H1 (cell line): ENCODE results near the gene PCCA.

Source experiments
- ATF2 ChIP-seq: IDR thresholded peaks from 2 replicates; pipeline ENCODE4 v1.6.1; 2012; ENCODE audit warnings: low read length, inconsistent platforms
- CBX8 ChIP-seq: fragments of 300-800, 300-1000 bp; sonication (generic); IDR thresholded peaks from 2 replicates; pipeline ENCODE4 v1.7.1; 2016; ENCODE audit warnings: low read depth, low read length, borderline replicate concordance
- RAD21 ChIP-seq, 2 experiments: IDR thresholded peaks in 1 of 2; conservative IDR thresholded peaks in 1 of 2; 2 replicates each; pipeline ENCODE4 v1.6.1; 2011; ENCODE audit warnings: low read depth in 2 of 2, low read length in 2 of 2, improper control_type of control experiment in 1 of 2, inconsistent platforms in 1 of 2, mild to moderate bottlenecking in 1 of 2, moderate library complexity in 1 of 2
- SRF ChIP-seq: IDR thresholded peaks from 2 replicates; pipeline ENCODE4 v1.6.1; 2011; ENCODE audit warnings: mild to moderate bottlenecking, low read depth, low read length, moderate library complexity
- USF2 ChIP-seq: IDR thresholded peaks from 2 replicates; pipeline ENCODE4 v1.6.1; 2011; ENCODE audit warnings: low read length, improper control_type of control experiment
- YY1 ChIP-seq: IDR thresholded peaks from 2 replicates; pipeline ENCODE4 v1.6.1; 2011; ENCODE audit warnings: low read depth, mild to moderate bottlenecking, low read length
- TF ChIP-seq, protein P1 (sequence below), 3 experiments: IDR thresholded peaks; 1 replicate in 2 of 3; 2 replicates in 1 of 3; pipeline versions ENCODE4 v1.5.1 to v1.6.1; 2011; ENCODE audit warnings: low read length in 3 of 3, mild to moderate bottlenecking in 3 of 3, inconsistent platforms in 2 of 3, low read depth in 1 of 3, moderate library complexity in 1 of 3; ENCODE audit not compliant: insufficient read depth in 1 of 3; ENCODE audit errors: control extremely low read depth in 1 of 3

GRCh38 chr13:100561158-100561499 lies 472.2 kb downstream of the PCCA start:
- TF ChIP-seq RAD21 (IDR thresholded peaks at IDR 0.05 in 1 of 2, conservative IDR thresholded peaks at IDR 0.05 in 1 of 2; ENCODE audit: low read depth in 2 of 2, low read length in 2 of 2) = no peak
- TF ChIP-seq CBX8 = no peak
- no peak for TF ChIP-seq ATF2
- TF ChIP-seq, protein P1, sequence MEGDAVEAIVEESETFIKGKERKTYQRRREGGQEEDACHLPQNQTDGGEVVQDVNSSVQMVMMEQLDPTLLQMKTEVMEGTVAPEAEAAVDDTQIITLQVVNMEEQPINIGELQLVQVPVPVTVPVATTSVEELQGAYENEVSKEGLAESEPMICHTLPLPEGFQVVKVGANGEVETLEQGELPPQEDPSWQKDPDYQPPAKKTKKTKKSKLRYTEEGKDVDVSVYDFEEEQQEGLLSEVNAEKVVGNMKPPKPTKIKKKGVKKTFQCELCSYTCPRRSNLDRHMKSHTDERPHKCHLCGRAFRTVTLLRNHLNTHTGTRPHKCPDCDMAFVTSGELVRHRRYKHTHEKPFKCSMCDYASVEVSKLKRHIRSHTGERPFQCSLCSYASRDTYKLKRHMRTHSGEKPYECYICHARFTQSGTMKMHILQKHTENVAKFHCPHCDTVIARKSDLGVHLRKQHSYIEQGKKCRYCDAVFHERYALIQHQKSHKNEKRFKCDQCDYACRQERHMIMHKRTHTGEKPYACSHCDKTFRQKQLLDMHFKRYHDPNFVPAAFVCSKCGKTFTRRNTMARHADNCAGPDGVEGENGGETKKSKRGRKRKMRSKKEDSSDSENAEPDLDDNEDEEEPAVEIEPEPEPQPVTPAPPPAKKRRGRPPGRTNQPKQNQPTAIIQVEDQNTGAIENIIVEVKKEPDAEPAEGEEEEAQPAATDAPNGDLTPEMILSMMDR (IDR thresholded peaks at IDR 0.05; ENCODE audit: control extremely low read depth in 1 of 3, insufficient read depth in 1 of 3, low read depth in 1 of 3, low read length in 3 of 3) = no peak
- TF ChIP-seq SRF = no peak
- no peak for TF ChIP-seq USF2
- no peak for TF ChIP-seq YY1
